Measurements from ENCODE around the gene UNC5B. TPM values are rescaled to one million over a fixed set of nuclear protein-coding genes. Genes with fewer than 3 reads are reported as not detected.

UNC5B gene
- polyA plus RNA-seq, 1 experiment: 27.4 TPM

DNA sequence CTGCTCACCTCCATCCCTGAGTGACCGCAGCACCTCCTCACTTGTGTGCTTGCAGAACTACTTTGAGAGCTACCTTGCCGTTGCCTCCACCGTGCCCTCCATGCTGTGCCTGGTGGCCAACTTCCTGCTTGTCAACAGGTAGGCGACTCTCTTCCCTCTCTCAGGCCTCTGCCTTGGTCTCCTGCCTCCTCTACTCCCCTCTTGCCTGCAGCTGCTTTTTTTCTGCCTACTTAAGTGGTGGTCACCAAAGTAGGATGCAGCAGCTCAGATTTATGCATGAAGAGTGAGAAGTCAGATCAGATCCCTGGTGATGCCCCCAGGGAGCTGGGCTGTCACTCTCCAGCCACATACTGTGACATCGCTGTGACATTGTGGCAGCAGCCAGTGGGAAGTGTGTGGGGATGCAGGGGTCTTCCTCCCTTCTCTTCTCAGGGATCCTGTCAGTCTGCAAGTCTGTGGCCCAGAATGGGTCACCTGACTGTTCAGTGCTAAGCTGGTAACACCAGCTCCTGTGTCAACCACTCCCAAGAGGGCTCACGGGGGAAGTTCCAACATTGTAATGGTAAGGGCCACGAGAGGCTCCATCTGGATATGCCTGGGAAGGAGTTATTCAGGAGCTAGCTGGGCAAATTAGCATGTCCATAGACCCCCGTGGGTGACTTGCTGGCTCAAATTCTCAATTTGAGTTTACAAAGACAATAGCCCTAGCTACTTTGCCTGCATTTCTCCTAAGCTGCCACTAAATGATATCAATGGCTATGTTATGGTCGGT is 132.0 kb downstream of the UNC5B start:
- DNase-seq (ENCODE audit: low read depth): no peak
- TF ChIP-seq CTCF (IDR thresholded peaks at IDR 0.05; ENCODE audit: insufficient read depth, low read depth, low read length): no peak
- Histone ChIP-seq H3K27me3 (ENCODE audit: control insufficient read depth, insufficient read depth, low read length) (peaks cover 5% of the 10 kb centered on the region), H3K4me3 (ENCODE audit: low read depth, low read length) (no peak overlapping the region), H3K36me3 (ENCODE audit: control insufficient read depth, insufficient read depth, low read length) (no peaks in the 10 kb centered on the region)
- POLR2A ChIA-PET: no interaction called here
- CTCF ChIA-PET: interaction anchor here (0.6 to 2.8 kb wide), 3 partner anchors 12 to 1198 kb away, joined by 3 to 16 read pairs (median 4); partner anchors contain the start of genes SLC29A3 and TYSND1

GRCh38 chr10:71344993-71345480 is 132.7 kb downstream of the UNC5B start:
- no peak for DNase-seq (ENCODE audit: low read depth)
- H3K36me3 ChIP-seq (ENCODE audit: control insufficient read depth, insufficient read depth, low read length): no peaks in the 10 kb centered on the region
- H3K27me3 ChIP-seq (ENCODE audit: control insufficient read depth, insufficient read depth, low read length): peaks cover 5% of the 10 kb centered on the region
- no peak overlapping the region for H3K4me3 ChIP-seq (ENCODE audit: low read depth, low read length)
- CTCF ChIA-PET: interaction anchor here (0.6 to 2.8 kb wide), 3 partner anchors 13 to 1199 kb away, joined by 3 to 16 read pairs (median 4); partner anchors contain the start of genes SLC29A3 and TYSND1
- TF ChIP-seq CTCF (IDR thresholded peaks at IDR 0.05; ENCODE audit: insufficient read depth, low read depth, low read length): no peak
- POLR2A ChIA-PET: no interaction called here

- H3K36me3 ChIP-seq (ENCODE audit: control insufficient read depth, insufficient read depth, low read length): no peaks in the 10 kb centered on the region
- DNase-seq (ENCODE audit: low read depth): no peak
- H3K4me3 ChIP-seq (ENCODE audit: low read depth, low read length): no peak overlapping the region
- ChIA-PET CTCF (interaction anchor here (1.5 to 2.8 kb wide), 2 partner anchors 13 to 26 kb away, joined by 4 to 16 read pairs; partner anchors contain the start of gene SLC29A3), POLR2A (no interaction called here)
- TF ChIP-seq CTCF (IDR thresholded peaks at IDR 0.05; ENCODE audit: insufficient read depth, low read depth, low read length): no peak
- peaks cover 5% of the 10 kb centered on the region for H3K27me3 ChIP-seq (ENCODE audit: control insufficient read depth, insufficient read depth, low read length)
These were observed 133.3 kb downstream of the UNC5B start for GRCh38 chr10:71345694-71346093.

DNA sequence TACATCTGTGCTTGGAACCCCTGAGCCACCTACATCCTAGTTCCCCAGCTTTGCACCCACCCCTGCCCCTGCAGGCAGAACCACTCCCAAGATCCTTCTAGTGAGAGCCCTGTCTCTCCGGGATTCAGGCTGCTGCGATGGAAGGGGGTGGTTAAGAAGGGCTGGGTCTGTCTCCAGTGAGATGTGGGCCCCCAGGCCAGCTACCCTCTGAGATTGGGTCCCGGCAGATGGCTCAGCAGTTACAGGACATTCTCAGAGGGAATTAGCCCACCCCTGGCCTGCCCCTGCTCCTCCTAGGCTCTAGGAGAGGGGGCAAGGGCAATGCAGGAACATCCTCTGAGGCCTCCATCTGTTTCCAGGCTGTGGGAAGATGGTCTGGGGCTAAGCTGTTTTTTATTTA is 134.4 kb downstream of the UNC5B start:
- ChIA-PET CTCF (interaction anchor here (0.6 kb wide), 1 partner anchor 348 kb away, joined by 3 read pairs; no protein-coding TSS in a partner anchor), POLR2A (no interaction called here)
- no peaks in the 10 kb centered on the region for H3K36me3 ChIP-seq (ENCODE audit: control insufficient read depth, insufficient read depth, low read length)
- H3K4me3 ChIP-seq (ENCODE audit: low read depth, low read length): no peak overlapping the region
- no peak for TF ChIP-seq CTCF (IDR thresholded peaks at IDR 0.05; ENCODE audit: insufficient read depth, low read depth, low read length)
- H3K27me3 ChIP-seq (ENCODE audit: control insufficient read depth, insufficient read depth, low read length): peaks cover 5% of the 10 kb centered on the region
- DNase-seq (ENCODE audit: low read depth): no peak

DNA sequence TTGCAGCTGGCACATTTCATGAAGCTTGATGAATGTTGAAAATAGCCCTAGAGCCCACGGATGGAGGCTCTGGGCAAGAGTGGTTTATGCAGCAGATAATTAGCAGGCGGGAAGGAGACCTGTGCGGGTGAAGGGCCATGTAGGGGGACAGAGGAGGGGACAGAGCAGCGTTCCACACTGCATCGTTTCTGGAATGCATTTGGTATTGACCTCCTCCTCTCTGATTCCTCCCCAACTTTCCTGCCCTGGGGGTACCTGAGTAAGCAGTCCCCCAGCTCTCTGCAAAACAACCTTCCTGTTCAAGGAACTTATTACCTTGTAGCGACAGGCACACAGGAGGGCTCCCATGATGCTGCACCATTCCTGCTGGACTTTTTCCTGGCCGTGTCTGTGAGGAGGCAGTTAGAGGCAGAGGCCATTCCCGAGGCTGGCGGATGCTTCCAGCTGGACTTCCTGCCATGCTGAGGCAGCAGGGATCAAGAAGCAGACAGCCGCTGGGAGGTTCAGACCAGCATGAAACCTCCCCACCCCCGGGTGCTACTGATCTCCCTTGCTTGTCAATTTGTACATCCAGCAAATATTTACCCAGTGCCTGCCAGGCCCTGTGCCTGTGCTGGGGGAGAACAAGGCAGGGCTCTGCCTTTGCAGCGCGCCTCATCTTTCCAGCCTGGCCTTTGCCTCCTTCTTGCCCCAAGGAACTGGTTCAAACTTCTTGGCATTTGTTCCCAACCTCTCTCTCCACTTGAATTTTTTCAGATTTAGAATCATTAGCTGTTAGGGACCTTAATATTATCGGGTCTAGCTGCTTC is 135.4 kb downstream of the UNC5B start:
- no peak for TF ChIP-seq CTCF (IDR thresholded peaks at IDR 0.05; ENCODE audit: insufficient read depth, low read depth, low read length)
- ChIA-PET POLR2A (no interaction called here), CTCF (interaction anchor here (0.9 kb wide), 1 partner anchor 13 kb away, joined by 5 read pairs; no protein-coding TSS in a partner anchor)
- H3K4me3 ChIP-seq (ENCODE audit: low read depth, low read length): no peak overlapping the region
- H3K27me3 ChIP-seq (ENCODE audit: control insufficient read depth, insufficient read depth, low read length): peaks cover 5% of the 10 kb centered on the region
- DNase-seq (ENCODE audit: low read depth): no peak
- H3K36me3 ChIP-seq (ENCODE audit: control insufficient read depth, insufficient read depth, low read length): no peaks in the 10 kb centered on the region
